Transverse colon (tissue), 4 donors: ENCODE measurements around the gene NXNL2.

Experiments used
- EP300 ChIP-seq: sonication (generic); formaldehyde crosslinking; IDR thresholded peaks from one replicate; pipeline ENCODE4 v1.6.1; 2017; ENCODE audit warnings: antibody characterized with exemption, low read depth
- POLR2A ChIP-seq: fragments of 450-650 bp; IDR thresholded peaks from one replicate; pipeline ENCODE4 v1.6.1; 2016; ENCODE audit warnings: antibody characterized with exemption, mild to moderate bottlenecking, moderate library complexity
- POLR2AphosphoS5 ChIP-seq, 3 donors: sonication (generic); formaldehyde crosslinking; IDR thresholded peaks; one replicate each; pipeline ENCODE4 v1.6.1; 2016; ENCODE audit warnings: antibody characterized with exemption in 3 of 3
- TF ChIP-seq, protein P1 (sequence below), 5 experiments: fragments of 200-600 bp in 3 of 5; fragments of 450-650 bp in 2 of 5; sonication (generic) in 3 of 5; IDR thresholded peaks; 1 replicate in 2 of 5; 2 replicates in 3 of 5; pipeline ENCODE4 v1.5.1; 2016 to 2017; ENCODE audit warnings: antibody characterized with exemption in 5 of 5, inconsistent platforms in 3 of 5, mild to moderate bottlenecking in 2 of 5, moderate library complexity in 1 of 5

DNA sequence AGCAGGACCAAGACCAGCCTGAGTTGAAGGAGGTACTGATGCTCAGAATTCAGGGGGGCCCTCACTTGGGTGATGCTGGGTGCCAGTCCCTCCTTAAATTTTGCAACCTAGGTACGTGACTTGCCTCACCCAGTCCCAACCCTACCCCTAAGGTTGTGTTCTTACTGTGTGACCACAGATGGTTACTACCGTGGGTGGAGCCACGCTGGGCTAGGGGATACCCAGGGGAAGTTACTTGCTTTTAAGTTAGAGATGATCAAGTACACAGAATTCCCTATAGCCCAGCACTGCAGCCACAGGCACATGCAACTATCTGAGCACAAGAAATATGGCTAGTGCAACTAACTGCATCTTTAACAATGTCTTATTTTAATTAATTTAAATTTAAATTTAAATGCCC lies 32.9 kb downstream of the NXNL2 start:
- TF ChIP-seq POLR2AphosphoS5 (IDR thresholded peaks at IDR 0.05), result no peak
- TF ChIP-seq, protein P1, sequence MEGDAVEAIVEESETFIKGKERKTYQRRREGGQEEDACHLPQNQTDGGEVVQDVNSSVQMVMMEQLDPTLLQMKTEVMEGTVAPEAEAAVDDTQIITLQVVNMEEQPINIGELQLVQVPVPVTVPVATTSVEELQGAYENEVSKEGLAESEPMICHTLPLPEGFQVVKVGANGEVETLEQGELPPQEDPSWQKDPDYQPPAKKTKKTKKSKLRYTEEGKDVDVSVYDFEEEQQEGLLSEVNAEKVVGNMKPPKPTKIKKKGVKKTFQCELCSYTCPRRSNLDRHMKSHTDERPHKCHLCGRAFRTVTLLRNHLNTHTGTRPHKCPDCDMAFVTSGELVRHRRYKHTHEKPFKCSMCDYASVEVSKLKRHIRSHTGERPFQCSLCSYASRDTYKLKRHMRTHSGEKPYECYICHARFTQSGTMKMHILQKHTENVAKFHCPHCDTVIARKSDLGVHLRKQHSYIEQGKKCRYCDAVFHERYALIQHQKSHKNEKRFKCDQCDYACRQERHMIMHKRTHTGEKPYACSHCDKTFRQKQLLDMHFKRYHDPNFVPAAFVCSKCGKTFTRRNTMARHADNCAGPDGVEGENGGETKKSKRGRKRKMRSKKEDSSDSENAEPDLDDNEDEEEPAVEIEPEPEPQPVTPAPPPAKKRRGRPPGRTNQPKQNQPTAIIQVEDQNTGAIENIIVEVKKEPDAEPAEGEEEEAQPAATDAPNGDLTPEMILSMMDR (IDR thresholded peaks at IDR 0.05), result no peak
- TF ChIP-seq EP300, result no peak
- no peak for TF ChIP-seq POLR2A
